Loucy (cell line): ENCODE measurements around the gene POC1A.

ENCODE experiments used
- H2AFZ ChIP-seq: fragments of 200-600 bp; sonication (generic); 2 replicates; pipeline ENCODE4 v1.6.0; 2016; ENCODE audit warnings: antibody characterized with exemption, mild to moderate bottlenecking, low read length, moderate library complexity
- H3F3A ChIP-seq: fragments of 200-600 bp; 2 replicates; pipeline ENCODE4 v1.6.0; 2016; ENCODE audit warnings: antibody characterized with exemption, low read depth, mild to moderate bottlenecking
- H3K27me3 ChIP-seq: fragments of 200-600 bp; sonication (generic); 2 replicates; pipeline ENCODE4 v1.6.1; 2014; ENCODE audit warnings: low read length, mild to moderate bottlenecking; ENCODE audit not compliant: insufficient read depth, poor library complexity, severe bottlenecking
- H3K36me3 ChIP-seq: fragments of 200-600 bp; sonication (generic); 2 replicates; pipeline ENCODE4 v1.6.1; 2016; ENCODE audit warnings: low read length; ENCODE audit not compliant: insufficient read depth
- H3K4me1 ChIP-seq: fragments of 200-600 bp; sonication (generic); 2 replicates; pipeline ENCODE4 v1.5.1; 2014; ENCODE audit warnings: low read length, mild to moderate bottlenecking; ENCODE audit not compliant: insufficient read depth, poor library complexity, severe bottlenecking
- H3K4me2 ChIP-seq: fragments of 200-600 bp; sonication (generic); 2 replicates; pipeline ENCODE4 v1.6.0; 2014; ENCODE audit warnings: antibody characterized with exemption, low read length, low read depth, mild to moderate bottlenecking; ENCODE audit not compliant: poor library complexity, severe bottlenecking
- H3K4me3 ChIP-seq: fragments of 200-600 bp; sonication (generic); 2 replicates; pipeline ENCODE4 v1.5.1; 2014; ENCODE audit warnings: low read length, mild to moderate bottlenecking, mixed read lengths; ENCODE audit not compliant: poor library complexity, severe bottlenecking
- H3K79me2 ChIP-seq: fragments of 200-600 bp; sonication (generic); 2 replicates; pipeline ENCODE4 v1.6.1; 2014; ENCODE audit warnings: low read length; ENCODE audit not compliant: insufficient read depth
- H3K9ac ChIP-seq: fragments of 200-600 bp; sonication (generic); 2 replicates; pipeline ENCODE4 v1.6.0; 2014; ENCODE audit warnings: mild to moderate bottlenecking, low read depth, low read length, moderate library complexity; ENCODE audit not compliant: poor library complexity, severe bottlenecking
- H3K9me2 ChIP-seq: fragments of 200-600 bp; sonication (generic); replicated peaks from 2 replicates; pipeline ENCODE4 v1.6.1; 2016; ENCODE audit warnings: low read depth, low read length, mixed read lengths
- H3K9me3 ChIP-seq: fragments of 200-600 bp; sonication (generic); 2 replicates; pipeline ENCODE4 v1.6.1; 2014; ENCODE audit warnings: mild to moderate bottlenecking, antibody characterized with exemption, low read length, low read depth; ENCODE audit not compliant: insufficient read depth
- H4K20me1 ChIP-seq: fragments of 200-600 bp; sonication (generic); 2 replicates; pipeline ENCODE4 v1.6.0; 2014; ENCODE audit warnings: antibody characterized with exemption, low read length, mild to moderate bottlenecking; ENCODE audit not compliant: insufficient read depth, poor library complexity, severe bottlenecking
- EZH2phosphoT487 ChIP-seq: fragments of 200-600 bp; IDR thresholded peaks from 2 replicates; pipeline ENCODE4 v1.6.1; 2018; ENCODE audit warnings: antibody characterized with exemption, mild to moderate bottlenecking, moderate library complexity, borderline replicate concordance
- TF ChIP-seq, protein P1 (sequence below): fragments of 200-600 bp; sonication (generic); conservative IDR thresholded peaks from 2 replicates; pipeline ENCODE4 v1.5.1; 2014; ENCODE audit warnings: mild to moderate bottlenecking, antibody characterized with exemption, low read length

The POC1A gene

DNA sequence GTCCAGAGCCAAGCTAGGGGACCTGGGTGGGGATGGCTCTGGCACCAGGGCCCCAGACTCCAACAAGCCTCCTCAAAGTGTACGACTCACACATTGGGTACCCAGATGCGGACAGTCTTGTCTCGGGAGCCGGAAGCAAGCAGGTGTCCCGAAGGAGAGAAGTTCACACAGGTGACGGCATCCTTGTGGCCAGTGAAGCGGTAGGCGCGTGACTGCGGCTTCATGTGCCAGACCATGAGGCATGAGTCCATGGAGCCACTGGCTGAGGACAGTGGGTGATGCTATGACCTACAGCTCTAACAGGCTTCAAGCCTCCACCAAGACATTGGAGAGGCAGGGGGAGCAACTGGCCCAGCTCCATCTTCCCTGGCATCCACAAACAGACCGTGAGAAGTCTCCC lies 4.5 kb downstream of the POC1A start:
- no peak for TF ChIP-seq EZH2phosphoT487
- TF ChIP-seq, protein P1, sequence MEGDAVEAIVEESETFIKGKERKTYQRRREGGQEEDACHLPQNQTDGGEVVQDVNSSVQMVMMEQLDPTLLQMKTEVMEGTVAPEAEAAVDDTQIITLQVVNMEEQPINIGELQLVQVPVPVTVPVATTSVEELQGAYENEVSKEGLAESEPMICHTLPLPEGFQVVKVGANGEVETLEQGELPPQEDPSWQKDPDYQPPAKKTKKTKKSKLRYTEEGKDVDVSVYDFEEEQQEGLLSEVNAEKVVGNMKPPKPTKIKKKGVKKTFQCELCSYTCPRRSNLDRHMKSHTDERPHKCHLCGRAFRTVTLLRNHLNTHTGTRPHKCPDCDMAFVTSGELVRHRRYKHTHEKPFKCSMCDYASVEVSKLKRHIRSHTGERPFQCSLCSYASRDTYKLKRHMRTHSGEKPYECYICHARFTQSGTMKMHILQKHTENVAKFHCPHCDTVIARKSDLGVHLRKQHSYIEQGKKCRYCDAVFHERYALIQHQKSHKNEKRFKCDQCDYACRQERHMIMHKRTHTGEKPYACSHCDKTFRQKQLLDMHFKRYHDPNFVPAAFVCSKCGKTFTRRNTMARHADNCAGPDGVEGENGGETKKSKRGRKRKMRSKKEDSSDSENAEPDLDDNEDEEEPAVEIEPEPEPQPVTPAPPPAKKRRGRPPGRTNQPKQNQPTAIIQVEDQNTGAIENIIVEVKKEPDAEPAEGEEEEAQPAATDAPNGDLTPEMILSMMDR: no peak
- H2AFZ ChIP-seq: no peak overlapping the region
- H3K9me2 ChIP-seq: no peaks in the 10 kb centered on the region
- H3K27me3 ChIP-seq: no peaks in the 10 kb centered on the region
- H3F3A ChIP-seq: no peaks in the 10 kb centered on the region
- no peaks in the 10 kb centered on the region for H3K9me3 ChIP-seq
- no peak overlapping the region for H3K4me2 ChIP-seq
- H3K4me1 ChIP-seq: peaks cover 19% of the 10 kb centered on the region
- peak overlapping the region; percentile 49 for H3K9ac ChIP-seq
- peaks cover 39% of the 10 kb centered on the region for H3K79me2 ChIP-seq
- no peak overlapping the region for H3K4me3 ChIP-seq
- H4K20me1 ChIP-seq: peaks cover 4% of the 10 kb centered on the region
- H3K36me3 ChIP-seq: peaks cover 49% of the 10 kb centered on the region; the same call in 1 of the 2 replicates

GRCh38 chr3:52149021-52149420 lies 5.2 kb downstream of the POC1A start:
- Histone ChIP-seq H3K4me3 (no peak overlapping the region), H4K20me1 (peaks cover 5% of the 10 kb centered on the region), H3K79me2 (peaks cover 39% of the 10 kb centered on the region), H3F3A (no peaks in the 10 kb centered on the region), H3K4me1 (peaks cover 21% of the 10 kb centered on the region), H3K27me3 (no peaks in the 10 kb centered on the region), H3K9me3 (no peaks in the 10 kb centered on the region), H3K36me3 (peaks cover 52% of the 10 kb centered on the region; the same call in 1 of the 2 replicates), H2AFZ (no peak overlapping the region), H3K4me2 (no peak overlapping the region), H3K9me2 (no peaks in the 10 kb centered on the region), H3K9ac (no peak overlapping the region)
- TF ChIP-seq, protein P1: no peak
- no peak for TF ChIP-seq EZH2phosphoT487

DNA sequence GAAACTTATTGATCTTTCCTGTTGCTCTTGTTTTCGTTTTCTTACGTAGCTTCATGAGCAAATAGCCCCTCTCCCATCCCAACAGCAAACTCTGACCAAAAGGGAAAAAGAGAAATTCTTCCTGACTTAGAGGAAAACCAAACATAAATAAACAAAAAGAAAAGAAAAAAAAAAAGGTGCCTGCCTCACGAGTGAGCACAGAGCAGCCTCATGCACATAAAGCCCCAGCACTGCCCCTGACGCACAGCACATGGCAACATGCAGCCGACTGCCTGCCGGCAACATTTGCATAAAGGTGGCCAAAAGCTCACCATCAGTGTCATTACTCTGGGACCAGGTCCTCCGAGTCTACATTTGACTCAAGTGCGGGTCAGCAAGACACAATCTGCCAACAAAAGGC lies 6.4 kb downstream of the POC1A start:
- peaks cover 52% of the 10 kb centered on the region; the same call in 1 of the 2 replicates for H3K36me3 ChIP-seq
- TF ChIP-seq, protein P1: no peak
- no peak for TF ChIP-seq EZH2phosphoT487

More for the DNA sequence above, 6.4 kb downstream of the POC1A start:
- Histone ChIP-seq H3K4me1 (peaks cover 14% of the 10 kb centered on the region), H3F3A (no peaks in the 10 kb centered on the region), H3K4me2 (no peak overlapping the region), H3K9me2 (no peaks in the 10 kb centered on the region), H4K20me1 (peaks cover 7% of the 10 kb centered on the region), H3K27me3 (no peaks in the 10 kb centered on the region), H2AFZ (no peak overlapping the region), H3K4me3 (no peak overlapping the region), H3K9me3 (no peaks in the 10 kb centered on the region), H3K9ac (no peak overlapping the region), H3K79me2 (peaks cover 39% of the 10 kb centered on the region)
